Measurements from ENCODE around the gene COQ9.
"Not testable (repeated sequence)": the region's sequence is repeated elsewhere in the genome, so short reads cannot be mapped to it uniquely, and the experiment has no call there.

The COQ9 gene

GRCh38 chr16:57447186-57447962 lies at the start of gene COQ9, which contains the start of gene CIAPIN1:
TSS of gene COQ9 (plus strand) at chr16:57447479. CDS start at chr16:57447506, 27 bp downstream.
TSS of gene CIAPIN1 (minus strand) at chr16:57447385. CDS start at chr16:57440928, 6,457 bp downstream.
- peak; percentile 96 for DNase-seq

- DNase-seq = not testable (repeated sequence)
These were observed 49.8 kb upstream of the COQ9 start for GRCh38 chr16:57397493-57397892.

- no peak for DNase-seq
These were observed 45.2 kb upstream of the COQ9 start for GRCh38 chr16:57401943-57402640.

- no peak for DNase-seq
These were observed 43.1 kb upstream of the COQ9 start, which contains the start of gene CCL17 for GRCh38 chr16:57403965-57404817. TSS of gene CCL17 (plus strand) at chr16:57404767. CDS start at chr16:57413933, 9,166 bp downstream.

GRCh38 chr16:57405097-57405496 lies 42.2 kb upstream of the COQ9 start:
- no peak for DNase-seq

- DNase-seq = no peak
These were observed 40.4 kb upstream of the COQ9 start for GRCh38 chr16:57406881-57407280.

GRCh38 chr16:57407521-57408353 lies 39.5 kb upstream of the COQ9 start:
- no peak for DNase-seq

GRCh38 chr16:57409065-57409464 lies 38.2 kb upstream of the COQ9 start:
- no peak for DNase-seq

- no peak for DNase-seq
These were observed 37.2 kb upstream of the COQ9 start for GRCh38 chr16:57409870-57410587.

GRCh38 chr16:57411362-57411976 lies 35.8 kb upstream of the COQ9 start:
- DNase-seq = no peak

GRCh38 chr16:57412584-57412983 lies 34.7 kb upstream of the COQ9 start:
- no peak for DNase-seq

GRCh38 chr16:57413301-57413730 lies 34.0 kb upstream of the COQ9 start:
- no peak for DNase-seq

- DNase-seq = no peak
These were observed 33.5 kb upstream of the COQ9 start for GRCh38 chr16:57413733-57414132.

- DNase-seq = no peak
These were observed 31.2 kb upstream of the COQ9 start for GRCh38 chr16:57416084-57416483.

GRCh38 chr16:57419506-57419905 lies 27.8 kb upstream of the COQ9 start:
- no peak for DNase-seq

GRCh38 chr16:57422026-57422944 lies 25.0 kb upstream of the COQ9 start:
- DNase-seq = no peak

GRCh38 chr16:57423152-57423551 lies 24.1 kb upstream of the COQ9 start:
- no peak for DNase-seq

GRCh38 chr16:57424583-57424982 lies 22.7 kb upstream of the COQ9 start:
- no peak for DNase-seq

- DNase-seq = no peak
These were observed 20.9 kb upstream of the COQ9 start for GRCh38 chr16:57426356-57426755.

GRCh38 chr16:57427307-57427706 lies 20.0 kb upstream of the COQ9 start:
- DNase-seq = no peak
